Endothelial cell of umbilical vein (primary cell): ENCODE data around the gene COQ5.
"Not testable (repeated sequence)": the region's sequence is repeated elsewhere in the genome, so short reads cannot be mapped to it uniquely, and the experiment has no call there.

Experiments
- CTCF ChIP-seq, 2 donors: IDR thresholded peaks; 1 replicate in 1 of 2; 2 replicates in 1 of 2; pipeline ENCODE4 v1.5.1; 2011; ENCODE audit warnings: low read length in 2 of 2, mild to moderate bottlenecking in 2 of 2, moderate library complexity in 2 of 2, control low read depth in 1 of 2, inconsistent platforms in 1 of 2, low read depth in 1 of 2; ENCODE audit not compliant: insufficient read depth in 1 of 2; ENCODE audit errors: extremely low read depth in 1 of 2
- EZH2 ChIP-seq: IDR thresholded peaks from 2 replicates; pipeline ENCODE4 v1.6.1; 2012; ENCODE audit warnings: borderline replicate concordance, low read depth, mild to moderate bottlenecking, moderate library complexity, low read length, inconsistent platforms; ENCODE audit not compliant: severe bottlenecking
- GATA2 ChIP-seq: IDR thresholded peaks from 2 replicates; pipeline ENCODE4 v1.7.0; 2011; ENCODE audit warnings: low read depth, mild to moderate bottlenecking, moderate library complexity, mixed read lengths, low read length; ENCODE audit not compliant: insufficient read length, insufficient read depth
- JUN ChIP-seq: IDR thresholded peaks from 2 replicates; pipeline ENCODE4 v1.6.1; 2011; ENCODE audit warnings: borderline replicate concordance, low read depth; ENCODE audit not compliant: insufficient read length, insufficient read depth
- MAX ChIP-seq: IDR thresholded peaks from 2 replicates; pipeline ENCODE4 v1.6.1; 2011; ENCODE audit not compliant: insufficient read depth, insufficient read length
- MYC ChIP-seq: IDR thresholded peaks from one replicate; pipeline ENCODE4 v1.6.1; 2011; ENCODE audit warnings: mild to moderate bottlenecking, low read depth, low read length
- POLR2A ChIP-seq: IDR thresholded peaks from 2 replicates; pipeline ENCODE4 v1.6.1; 2012; ENCODE audit warnings: low read depth, mild to moderate bottlenecking, control low read depth, low read length
- POLR2AphosphoS5 ChIP-seq: IDR thresholded peaks from 2 replicates; pipeline ENCODE4 v1.6.1; 2012; ENCODE audit warnings: low read depth, mild to moderate bottlenecking, control low read depth, low read length, moderate library complexity; ENCODE audit not compliant: insufficient read depth

DNA sequence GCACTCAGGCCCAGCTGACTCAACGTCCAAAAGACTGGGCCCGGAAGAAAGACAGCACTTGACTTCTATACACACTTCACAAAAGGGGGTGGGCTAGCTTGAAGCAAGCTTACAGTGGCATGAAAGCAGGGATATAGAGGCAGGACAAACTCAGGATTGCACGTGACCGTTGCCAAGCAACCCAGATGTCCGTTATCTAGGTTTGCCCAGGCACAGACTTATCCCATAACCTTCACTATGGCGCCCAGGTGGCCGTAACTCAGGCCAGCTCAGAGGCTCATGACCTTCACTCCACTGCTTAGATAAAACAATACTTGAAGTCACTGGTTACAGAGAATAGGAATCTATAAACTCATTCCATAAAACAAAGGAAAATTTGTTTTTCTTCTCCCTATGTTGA, 41.4 kb downstream of the COQ5 start:
- not testable (repeated sequence) for TF ChIP-seq POLR2AphosphoS5; CTCF (IDR thresholded peaks at IDR 0.05; ENCODE audit: extremely low read depth in 1 of 2, insufficient read depth in 1 of 2, low read depth in 1 of 2, low read length in 2 of 2); POLR2A; MYC; MAX; GATA2; EZH2; JUN
